COLO829 (cell line): ENCODE data around the gene CLTC.
"Not testable (repeated sequence)": the region's sequence is repeated elsewhere in the genome, so short reads cannot be mapped to it uniquely, and the experiment has no call there.

ENCODE experiments used
- DNase-seq: peaks from one replicate; pipeline ENCODE4 v3.0.0; 2012; ENCODE audit warnings: low spot score

The CLTC gene

GRCh38 chr17:59634632-59635541 lies 15.2 kb downstream of the CLTC start:
- no peak for DNase-seq

- no peak for DNase-seq
These were observed 18.1 kb downstream of the CLTC start for GRCh38 chr17:59637611-59638310.

GRCh38 chr17:59638553-59638952 lies 18.9 kb downstream of the CLTC start:
- no peak for DNase-seq

- no peak for DNase-seq
These were observed 22.2 kb downstream of the CLTC start for GRCh38 chr17:59641799-59642484.

DNA sequence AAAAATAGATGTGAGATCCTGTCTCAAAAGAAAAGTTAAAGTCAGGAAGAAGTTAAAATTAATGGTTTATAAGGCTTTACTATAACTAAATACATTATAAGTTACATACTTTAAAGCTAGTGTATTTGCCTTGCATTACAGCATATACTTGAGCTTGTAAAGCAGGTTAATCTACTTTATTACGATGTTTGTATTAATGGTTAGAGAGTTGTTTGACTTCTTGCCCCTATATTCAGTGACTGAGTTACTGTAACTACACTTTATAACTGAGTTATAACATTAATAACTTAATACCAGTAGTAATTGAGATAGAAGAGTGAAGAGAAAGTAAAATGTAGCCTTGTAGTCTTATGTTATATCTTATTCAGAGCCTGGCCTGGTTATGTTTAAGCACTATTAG lies 22.9 kb downstream of the CLTC start:
- no peak for DNase-seq

DNA sequence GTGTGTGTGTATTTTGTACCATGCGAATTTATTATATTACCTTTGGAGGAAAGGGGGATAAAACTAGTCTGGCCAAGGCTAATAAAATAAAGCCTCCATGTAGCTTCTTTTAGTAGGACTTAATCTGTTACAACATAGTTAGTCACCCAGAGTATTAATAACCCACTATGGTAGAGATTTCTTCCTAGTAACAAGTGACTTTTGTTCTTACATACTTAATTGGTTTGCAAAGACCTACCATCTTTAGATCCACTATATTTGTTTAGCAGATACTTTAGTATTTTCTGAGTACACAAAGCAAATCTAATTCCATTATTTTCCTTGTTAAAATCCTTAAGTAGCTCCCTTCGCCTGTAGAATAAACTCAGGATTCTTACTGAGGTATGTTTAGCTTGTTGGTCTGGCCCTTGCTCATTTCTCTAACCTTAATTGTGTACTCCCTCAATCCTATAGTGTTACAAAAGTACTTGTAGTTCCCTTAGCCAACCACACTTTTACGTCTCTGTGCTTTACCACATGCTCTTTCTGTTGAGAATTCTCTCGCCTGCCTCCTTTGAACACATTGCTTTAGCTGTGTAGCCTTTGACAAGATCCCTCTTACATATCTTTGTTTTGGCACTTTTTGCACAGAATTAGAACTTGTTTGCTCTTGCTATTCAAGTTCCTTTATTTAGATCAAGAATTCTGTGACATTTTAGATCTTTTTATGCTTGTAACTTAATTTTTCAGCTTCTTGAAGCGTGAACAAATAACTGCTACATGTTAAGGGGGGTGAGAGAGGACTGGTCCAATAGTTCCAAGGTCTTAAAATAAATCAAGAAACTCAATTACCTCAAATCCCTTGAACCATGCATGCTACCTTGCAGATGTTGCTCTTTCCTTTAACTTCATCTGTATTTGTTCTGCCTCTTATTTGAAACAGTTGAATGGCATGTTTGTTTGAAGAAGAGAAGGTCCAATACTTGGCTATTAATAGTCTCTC lies 23.8 kb downstream of the CLTC start:
- DNase-seq, result no peak

DNA sequence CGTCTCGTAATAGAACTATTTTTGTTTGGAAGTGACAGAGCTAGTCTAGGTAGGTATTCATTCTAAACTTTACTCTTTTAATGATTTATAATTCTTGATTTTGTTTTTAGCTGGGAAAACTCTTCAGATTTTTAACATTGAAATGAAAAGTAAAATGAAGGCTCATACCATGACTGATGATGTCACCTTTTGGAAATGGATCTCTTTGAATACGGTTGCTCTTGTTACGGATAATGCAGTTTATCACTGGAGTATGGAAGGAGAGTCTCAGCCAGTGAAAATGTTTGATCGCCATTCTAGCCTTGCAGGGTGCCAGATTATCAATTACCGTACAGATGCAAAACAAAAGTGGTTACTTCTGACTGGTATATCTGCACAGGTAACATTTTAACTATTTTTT lies 27.6 kb downstream of the CLTC start:
- DNase-seq, result no peak

- DNase-seq, result no peak
These were observed 30.2 kb downstream of the CLTC start for GRCh38 chr17:59649886-59650285.

- no peak for DNase-seq
These were observed 30.9 kb downstream of the CLTC start for GRCh38 chr17:59650642-59651041.

GRCh38 chr17:59651346-59651745 lies 31.7 kb downstream of the CLTC start:
- no peak for DNase-seq

DNA sequence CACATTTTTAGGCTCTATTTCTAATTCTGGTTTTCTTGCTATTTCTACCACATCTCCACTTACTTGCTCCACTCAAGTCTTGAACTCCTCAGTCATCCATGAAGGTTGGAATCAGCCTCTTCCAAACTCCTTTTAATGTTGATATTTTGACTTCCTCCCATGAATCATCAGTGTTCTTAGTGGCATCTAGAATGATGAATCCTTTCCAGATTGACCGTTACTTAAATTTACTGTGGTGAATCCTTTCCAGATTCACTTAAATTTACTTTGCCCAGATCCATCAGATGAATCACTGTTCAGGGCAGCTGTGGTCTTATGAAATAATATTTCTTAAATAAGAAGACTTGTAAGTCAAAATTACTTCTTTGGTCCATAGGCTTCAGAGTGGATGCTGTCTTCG lies 32.4 kb downstream of the CLTC start:
- no peak for DNase-seq

GRCh38 chr17:59656624-59657023 lies 36.9 kb downstream of the CLTC start:
- not testable (repeated sequence) for DNase-seq

DNA sequence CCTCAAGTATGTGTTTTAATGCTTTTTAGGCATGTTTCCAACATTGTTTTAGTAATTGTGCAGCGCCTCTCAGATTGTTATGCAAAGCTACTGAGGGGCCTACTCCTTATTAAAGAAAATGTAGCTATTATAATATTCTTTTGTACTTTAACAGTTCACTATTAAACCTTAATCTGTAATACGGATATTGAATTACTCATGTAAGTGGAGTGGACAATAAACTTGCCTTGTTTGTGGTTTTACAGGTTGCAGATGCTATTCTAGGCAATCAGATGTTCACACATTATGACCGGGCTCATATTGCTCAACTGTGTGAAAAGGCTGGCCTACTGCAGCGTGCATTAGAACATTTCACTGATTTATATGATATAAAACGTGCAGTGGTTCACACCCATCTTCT lies 46.5 kb downstream of the CLTC start:
- DNase-seq, result no peak

DNA sequence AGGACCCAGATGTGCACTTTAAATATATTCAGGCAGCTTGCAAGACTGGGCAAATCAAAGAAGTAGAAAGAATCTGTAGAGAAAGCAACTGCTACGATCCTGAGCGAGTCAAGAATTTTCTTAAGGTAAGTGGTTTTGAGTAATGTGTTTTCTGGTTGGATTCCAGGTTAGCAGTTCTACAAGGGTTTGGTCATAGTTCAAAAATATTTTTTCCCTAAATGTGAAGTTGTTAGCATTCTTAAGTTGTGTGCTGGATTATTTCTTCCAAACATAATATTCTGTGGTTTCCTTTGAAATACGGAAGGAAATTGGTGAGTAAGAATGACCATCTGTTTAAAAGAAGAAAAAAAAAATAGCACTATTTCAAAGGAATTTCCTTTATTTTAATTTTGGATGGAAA lies 49.1 kb downstream of the CLTC start:
- peak; percentile 20 for DNase-seq

DNA sequence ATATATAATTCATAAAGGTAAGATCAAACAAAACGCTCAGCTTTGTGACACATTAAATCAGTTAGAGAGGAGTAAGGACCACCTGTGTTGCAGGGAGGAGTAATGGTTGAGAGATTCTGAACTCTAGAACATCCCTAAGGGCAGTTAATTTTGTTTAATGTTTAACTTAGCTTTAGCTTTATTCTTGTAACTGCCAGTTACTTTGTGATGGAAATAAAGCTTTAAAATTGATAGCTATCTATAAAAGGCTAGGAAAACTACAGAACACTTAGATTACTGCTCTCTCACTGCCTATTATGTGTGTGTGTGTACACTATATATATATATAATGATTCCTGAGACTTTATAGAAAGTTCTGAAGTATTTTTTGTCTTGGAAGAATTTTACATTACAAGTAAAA lies 49.7 kb downstream of the CLTC start:
- DNase-seq, result no peak

- DNase-seq, result no peak
These were observed 50.2 kb downstream of the CLTC start for GRCh38 chr17:59669944-59670343.

GRCh38 chr17:59671386-59671785 lies 51.7 kb downstream of the CLTC start:
- no peak for DNase-seq

DNA sequence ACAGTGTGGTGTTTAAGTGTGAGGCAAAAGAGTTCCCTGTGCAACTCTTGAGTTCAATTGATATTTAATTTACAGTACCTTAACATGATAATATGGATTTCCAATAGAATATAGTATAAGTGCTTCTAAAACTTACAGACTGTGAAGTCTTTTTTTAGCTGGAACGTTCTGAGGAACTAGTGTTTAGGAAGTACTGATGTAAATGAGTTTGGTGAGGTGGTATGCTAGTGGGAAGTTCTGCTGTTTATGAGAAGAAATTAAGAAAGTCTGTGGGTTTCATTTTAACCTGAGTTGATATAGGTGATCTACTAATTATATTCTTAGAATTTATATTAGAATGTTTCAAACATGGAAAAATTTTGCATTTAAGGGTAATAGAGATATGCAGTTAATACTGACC lies 55.5 kb downstream of the CLTC start:
- DNase-seq, result no peak

DNA sequence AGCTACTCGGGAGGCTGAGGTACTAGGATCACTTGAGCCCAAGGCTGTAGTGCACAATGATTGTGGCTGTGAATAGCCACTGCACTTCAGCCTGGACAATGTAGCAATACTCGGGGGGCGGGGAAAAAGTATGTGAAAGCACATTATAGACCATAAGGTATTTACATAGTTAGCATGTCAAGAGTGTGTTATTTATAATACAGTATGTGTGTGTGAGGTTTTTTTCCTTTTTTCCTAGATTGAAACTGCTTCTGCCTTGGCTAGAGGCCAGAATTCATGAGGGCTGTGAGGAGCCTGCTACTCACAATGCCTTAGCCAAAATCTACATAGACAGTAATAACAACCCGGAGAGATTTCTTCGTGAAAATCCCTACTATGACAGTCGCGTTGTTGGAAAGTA lies 57.0 kb downstream of the CLTC start:
- no peak for DNase-seq

DNA sequence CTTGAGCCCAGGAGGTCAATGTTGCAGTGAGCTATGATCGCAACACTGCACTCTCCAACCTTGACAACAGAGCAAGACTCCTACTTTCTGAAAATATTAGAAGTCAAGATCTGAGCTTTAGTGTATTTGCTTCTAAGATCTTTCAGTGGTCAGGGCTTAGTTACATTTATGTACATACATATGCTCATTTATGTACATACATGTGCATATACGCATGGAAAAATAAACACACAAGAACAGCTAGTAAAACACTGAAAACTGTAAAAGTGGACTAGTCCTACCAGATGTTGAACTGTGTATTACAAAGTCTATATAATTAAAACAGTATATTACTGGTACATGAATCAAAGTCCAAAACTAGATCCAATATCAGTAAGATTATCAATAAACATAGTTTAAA lies 59.2 kb downstream of the CLTC start:
- DNase-seq, result no peak

DNA sequence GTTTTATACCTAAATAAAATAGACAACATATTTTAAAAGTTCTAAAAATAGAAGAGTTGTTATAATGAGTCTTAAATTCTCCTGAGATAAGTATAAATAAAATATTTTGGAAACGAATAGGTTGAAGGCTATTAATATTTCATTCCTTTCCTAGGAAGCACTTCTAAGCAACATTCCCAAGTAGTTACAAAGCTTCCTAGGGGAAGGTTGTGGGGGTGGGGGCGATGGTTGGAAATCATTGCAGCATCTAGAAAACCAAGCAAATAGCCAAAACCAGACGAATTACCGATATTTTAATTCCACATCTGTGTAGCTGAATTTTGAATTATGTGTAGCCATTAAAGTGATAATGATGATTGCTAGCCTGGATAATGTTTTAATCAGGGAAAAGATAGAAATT lies 60.6 kb downstream of the CLTC start:
- no peak for DNase-seq

- no peak for DNase-seq
These were observed 63.6 kb downstream of the CLTC start for GRCh38 chr17:59683283-59683682.
